Panc1 (cell line): Measurements from ENCODE around the gene MORN1.

ENCODE experiments used
- POLR2AphosphoS5 ChIP-seq: IDR thresholded peaks from 2 replicates; pipeline ENCODE4 v1.6.1; 2012; ENCODE audit warnings: mild to moderate bottlenecking, low read depth, low read length, moderate library complexity
- REST ChIP-seq, 2 experiments: IDR thresholded peaks; 2 replicates each; pipeline ENCODE4 v1.6.1; 2011 to 2012; ENCODE audit warnings: low read depth in 2 of 2, control low read depth in 1 of 2, low read length in 1 of 2, mild to moderate bottlenecking in 1 of 2, moderate library complexity in 1 of 2; ENCODE audit not compliant: insufficient read depth in 1 of 2
- SIN3A ChIP-seq: IDR thresholded peaks from 2 replicates; pipeline ENCODE4 v1.6.1; 2012; ENCODE audit warnings: low read depth, mild to moderate bottlenecking, low read length, moderate library complexity, borderline replicate concordance; ENCODE audit not compliant: insufficient read depth
- TF ChIP-seq, protein P1 (sequence below): fragments of 450-650 bp; IDR thresholded peaks from 2 replicates; pipeline ENCODE4 v1.5.1; 2017; ENCODE audit warnings: mild to moderate bottlenecking

DNA sequence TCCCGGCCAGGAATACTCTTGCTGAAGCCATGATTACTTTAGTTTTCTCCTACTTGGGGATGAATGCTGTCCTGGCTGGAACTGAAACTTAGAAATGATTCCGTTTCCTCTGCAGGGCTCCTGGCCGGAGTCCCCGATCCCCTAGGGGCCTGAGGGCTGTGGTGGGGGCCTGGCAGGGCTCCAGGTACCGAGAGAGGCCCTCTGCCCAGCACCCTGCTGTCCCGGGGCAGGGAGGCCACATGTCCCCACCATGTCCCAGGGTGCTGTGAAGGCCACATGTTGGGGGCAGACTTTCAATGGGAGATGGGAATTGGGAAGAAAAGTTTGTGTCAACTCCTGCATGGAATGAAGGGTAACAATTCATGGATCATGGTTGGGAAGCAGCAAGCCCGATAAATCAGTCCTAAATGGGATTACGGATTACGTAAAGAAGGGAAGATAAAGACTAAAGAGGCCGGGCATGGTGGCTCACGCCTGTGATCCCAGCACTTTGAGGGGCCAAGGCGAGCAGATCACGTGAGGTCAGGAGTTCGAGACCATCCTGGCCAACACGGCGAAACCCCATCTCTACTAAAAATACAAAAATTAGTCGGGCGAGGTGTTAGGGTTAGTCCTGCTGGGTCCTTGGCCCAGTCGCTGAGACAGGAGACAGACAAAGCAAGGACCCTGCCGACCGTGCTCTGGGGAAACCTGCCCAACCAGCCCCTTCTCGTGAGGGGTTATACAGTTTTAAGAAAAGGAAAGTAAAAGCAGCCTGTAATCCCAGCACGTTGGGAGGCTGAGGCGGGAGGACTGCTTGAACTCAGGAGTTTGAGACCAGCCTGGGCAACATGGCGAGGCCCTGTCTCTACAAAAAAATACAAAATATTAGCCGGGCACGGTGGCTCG is 37.6 kb downstream of the MORN1 start:
- TF ChIP-seq, protein P1, sequence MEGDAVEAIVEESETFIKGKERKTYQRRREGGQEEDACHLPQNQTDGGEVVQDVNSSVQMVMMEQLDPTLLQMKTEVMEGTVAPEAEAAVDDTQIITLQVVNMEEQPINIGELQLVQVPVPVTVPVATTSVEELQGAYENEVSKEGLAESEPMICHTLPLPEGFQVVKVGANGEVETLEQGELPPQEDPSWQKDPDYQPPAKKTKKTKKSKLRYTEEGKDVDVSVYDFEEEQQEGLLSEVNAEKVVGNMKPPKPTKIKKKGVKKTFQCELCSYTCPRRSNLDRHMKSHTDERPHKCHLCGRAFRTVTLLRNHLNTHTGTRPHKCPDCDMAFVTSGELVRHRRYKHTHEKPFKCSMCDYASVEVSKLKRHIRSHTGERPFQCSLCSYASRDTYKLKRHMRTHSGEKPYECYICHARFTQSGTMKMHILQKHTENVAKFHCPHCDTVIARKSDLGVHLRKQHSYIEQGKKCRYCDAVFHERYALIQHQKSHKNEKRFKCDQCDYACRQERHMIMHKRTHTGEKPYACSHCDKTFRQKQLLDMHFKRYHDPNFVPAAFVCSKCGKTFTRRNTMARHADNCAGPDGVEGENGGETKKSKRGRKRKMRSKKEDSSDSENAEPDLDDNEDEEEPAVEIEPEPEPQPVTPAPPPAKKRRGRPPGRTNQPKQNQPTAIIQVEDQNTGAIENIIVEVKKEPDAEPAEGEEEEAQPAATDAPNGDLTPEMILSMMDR: no peak
- TF ChIP-seq POLR2AphosphoS5: no peak
- no peak for TF ChIP-seq SIN3A
- TF ChIP-seq REST (IDR thresholded peaks at IDR 0.05; ENCODE audit: insufficient read depth in 1 of 2, low read depth in 2 of 2, low read length in 1 of 2): no peak
